ENCODE results near the gene PHF2. TPM values are rescaled to one million over a fixed set of nuclear protein-coding genes. Genes with fewer than 3 reads are reported as not detected.

The PHF2 gene
- total and polyA plus RNA-seq, 9 of the 15 experiments (the other 6 are each of a cell fraction or from before 2014, with no cell fraction given): 0.37 to 14.4 (median 8.1) TPM

DNA sequence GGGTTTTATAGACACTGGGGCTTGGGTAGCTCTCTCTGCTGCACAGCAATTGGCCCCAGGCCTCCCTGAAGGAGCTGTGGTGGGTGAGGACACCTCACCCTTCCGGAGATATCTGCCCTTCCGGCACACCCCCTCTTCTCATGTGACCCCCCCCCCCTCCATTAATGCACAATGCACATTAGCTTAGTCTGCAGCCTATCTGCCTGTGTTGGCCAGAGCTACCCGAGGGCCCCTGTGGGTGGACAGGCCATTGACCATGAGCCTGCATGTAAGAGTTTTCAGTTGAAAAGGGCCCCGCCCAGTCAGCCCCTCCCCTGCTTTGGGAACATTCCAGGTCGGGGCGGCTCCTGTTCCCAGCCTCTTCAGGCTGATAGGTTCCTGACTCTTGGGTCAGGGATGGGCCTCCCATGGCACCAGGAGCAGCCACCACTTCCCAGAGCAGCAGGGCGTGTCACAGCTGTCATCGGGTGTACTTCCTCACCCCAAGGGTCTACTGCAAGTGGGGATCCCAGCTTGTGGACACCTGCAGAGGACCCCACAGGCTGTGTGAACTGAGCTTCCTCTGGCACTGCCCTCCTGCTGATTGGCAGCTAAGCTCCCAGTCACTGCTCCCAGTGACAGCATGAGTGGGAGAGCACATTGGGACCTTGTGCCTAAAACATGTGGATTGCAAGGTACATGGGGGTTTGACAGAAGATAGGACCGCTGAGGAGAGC is 17.8 kb downstream of the PHF2 start (continued):
- TF ChIP-seq TEAD1 (CRISPR knock-in tag; IDR thresholded peaks at IDR 0.05) (peak; percentile 32 to 59; a peak in 1 of 4 replicates), ZNF589 (CRISPR knock-in tag; IDR thresholded peaks at IDR 0.05; ENCODE audit: low read depth) (no peak), TEAD4 (IDR thresholded peaks at IDR 0.05; ENCODE audit: low read length) (peak; percentile 70), TEAD4 (CRISPR knock-in tag; IDR thresholded peaks at IDR 0.05; ENCODE audit: borderline replicate concordance) (no peak), CREB3L1 (IDR thresholded peaks at IDR 0.05; ENCODE audit: borderline replicate concordance, low read depth) (no peak), SMARCA4 (IDR thresholded peaks at IDR 0.05) (peak; percentile 33; the same call in 1 of the 2 replicates), NRF1 (conservative IDR thresholded peaks at IDR 0.05 in 1 of 2, IDR thresholded peaks at IDR 0.05 in 1 of 2) (0 out of 4 replicates have a peak, but pooled peaks of 1 of the 2 experiments have one; percentile 26), EGR1 (conservative IDR thresholded peaks at IDR 0.05) (peak; percentile 47; the same call in 1 of the 2 replicates), MIER1 (IDR thresholded peaks at IDR 0.05; ENCODE audit: low read depth) (no peak), SMAD3 (CRISPR knock-in tag; conservative IDR thresholded peaks at IDR 0.05) (no peak), NR2C2 (CRISPR knock-in tag; IDR thresholded peaks at IDR 0.05) (no peak), NR2C2 (tag; IDR thresholded peaks at IDR 0.05) (peak; percentile 15; the same call in 1 of the 2 replicates), NFIC (IDR thresholded peaks at IDR 0.05) (peak; percentile 24; the same call in 1 of the 2 replicates)
- TF ChIP-seq, protein P1, sequence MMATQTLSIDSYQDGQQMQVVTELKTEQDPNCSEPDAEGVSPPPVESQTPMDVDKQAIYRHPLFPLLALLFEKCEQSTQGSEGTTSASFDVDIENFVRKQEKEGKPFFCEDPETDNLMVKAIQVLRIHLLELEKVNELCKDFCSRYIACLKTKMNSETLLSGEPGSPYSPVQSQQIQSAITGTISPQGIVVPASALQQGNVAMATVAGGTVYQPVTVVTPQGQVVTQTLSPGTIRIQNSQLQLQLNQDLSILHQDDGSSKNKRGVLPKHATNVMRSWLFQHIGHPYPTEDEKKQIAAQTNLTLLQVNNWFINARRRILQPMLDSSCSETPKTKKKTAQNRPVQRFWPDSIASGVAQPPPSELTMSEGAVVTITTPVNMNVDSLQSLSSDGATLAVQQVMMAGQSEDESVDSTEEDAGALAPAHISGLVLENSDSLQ (IDR thresholded peaks at IDR 0.05): peak; percentile 67
- TF ChIP-seq, protein P2, sequence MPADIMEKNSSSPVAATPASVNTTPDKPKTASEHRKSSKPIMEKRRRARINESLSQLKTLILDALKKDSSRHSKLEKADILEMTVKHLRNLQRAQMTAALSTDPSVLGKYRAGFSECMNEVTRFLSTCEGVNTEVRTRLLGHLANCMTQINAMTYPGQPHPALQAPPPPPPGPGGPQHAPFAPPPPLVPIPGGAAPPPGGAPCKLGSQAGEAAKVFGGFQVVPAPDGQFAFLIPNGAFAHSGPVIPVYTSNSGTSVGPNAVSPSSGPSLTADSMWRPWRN (IDR thresholded peaks at IDR 0.05; ENCODE audit: low read depth): no peak
- TF ChIP-seq, protein P3, sequence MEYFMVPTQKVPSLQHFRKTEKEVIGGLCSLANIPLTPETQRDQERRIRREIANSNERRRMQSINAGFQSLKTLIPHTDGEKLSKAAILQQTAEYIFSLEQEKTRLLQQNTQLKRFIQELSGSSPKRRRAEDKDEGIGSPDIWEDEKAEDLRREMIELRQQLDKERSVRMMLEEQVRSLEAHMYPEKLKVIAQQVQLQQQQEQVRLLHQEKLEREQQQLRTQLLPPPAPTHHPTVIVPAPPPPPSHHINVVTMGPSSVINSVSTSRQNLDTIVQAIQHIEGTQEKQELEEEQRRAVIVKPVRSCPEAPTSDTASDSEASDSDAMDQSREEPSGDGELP (CRISPR knock-in tag; IDR thresholded peaks at IDR 0.05; ENCODE audit: borderline replicate concordance): peak; percentile 29; the same call in 1 of the 2 replicates
- TF ChIP-seq, protein P4, sequence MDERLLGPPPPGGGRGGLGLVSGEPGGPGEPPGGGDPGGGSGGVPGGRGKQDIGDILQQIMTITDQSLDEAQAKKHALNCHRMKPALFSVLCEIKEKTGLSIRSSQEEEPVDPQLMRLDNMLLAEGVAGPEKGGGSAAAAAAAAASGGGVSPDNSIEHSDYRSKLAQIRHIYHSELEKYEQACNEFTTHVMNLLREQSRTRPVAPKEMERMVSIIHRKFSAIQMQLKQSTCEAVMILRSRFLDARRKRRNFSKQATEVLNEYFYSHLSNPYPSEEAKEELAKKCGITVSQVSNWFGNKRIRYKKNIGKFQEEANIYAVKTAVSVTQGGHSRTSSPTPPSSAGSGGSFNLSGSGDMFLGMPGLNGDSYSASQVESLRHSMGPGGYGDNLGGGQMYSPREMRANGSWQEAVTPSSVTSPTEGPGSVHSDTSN (CRISPR knock-in tag; IDR thresholded peaks at IDR 0.05; ENCODE audit: low read depth): no peak
- TF ChIP-seq, protein P4 (tag; conservative IDR thresholded peaks at IDR 0.05; ENCODE audit: low read depth): 0 out of 2 replicates have a peak, but pooled peaks have one; percentile 4
- TF ChIP-seq, protein P5, sequence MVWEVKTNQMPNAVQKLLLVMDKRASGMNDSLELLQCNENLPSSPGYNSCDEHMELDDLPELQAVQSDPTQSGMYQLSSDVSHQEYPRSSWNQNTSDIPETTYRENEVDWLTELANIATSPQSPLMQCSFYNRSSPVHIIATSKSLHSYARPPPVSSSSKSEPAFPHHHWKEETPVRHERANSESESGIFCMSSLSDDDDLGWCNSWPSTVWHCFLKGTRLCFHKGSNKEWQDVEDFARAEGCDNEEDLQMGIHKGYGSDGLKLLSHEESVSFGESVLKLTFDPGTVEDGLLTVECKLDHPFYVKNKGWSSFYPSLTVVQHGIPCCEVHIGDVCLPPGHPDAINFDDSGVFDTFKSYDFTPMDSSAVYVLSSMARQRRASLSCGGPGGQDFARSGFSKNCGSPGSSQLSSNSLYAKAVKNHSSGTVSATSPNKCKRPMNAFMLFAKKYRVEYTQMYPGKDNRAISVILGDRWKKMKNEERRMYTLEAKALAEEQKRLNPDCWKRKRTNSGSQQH (CRISPR knock-in tag; IDR thresholded peaks at IDR 0.05): no peak
